ENCODE data around the gene ILKAP. TPM values are rescaled to one million over a fixed set of nuclear protein-coding genes. Genes with fewer than 3 reads are reported as not detected.

ILKAP gene
- polyA plus RNA-seq, 1 of the 3 experiments (the other 2 are of a cell fraction), result 49.2 TPM

DNA sequence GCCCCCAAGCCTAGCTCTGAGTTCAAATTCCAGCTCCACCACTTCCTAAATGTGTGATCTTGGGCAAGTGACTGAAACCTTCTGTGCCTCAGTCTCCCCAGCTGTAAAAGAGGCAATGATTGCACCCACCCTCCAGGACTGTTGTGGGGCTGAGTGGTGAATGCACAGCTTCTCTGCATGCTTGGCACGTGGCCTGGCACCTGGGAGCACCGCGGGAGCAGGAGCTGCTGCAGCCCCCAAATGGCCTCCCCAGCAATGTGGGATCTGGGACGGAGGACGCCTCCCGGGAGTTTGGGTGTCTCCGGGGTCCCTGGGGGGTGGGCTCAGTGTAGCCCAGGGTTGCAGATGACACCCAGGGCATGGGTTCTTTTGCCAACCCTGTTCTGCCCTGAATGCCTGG, 63.5 kb downstream of the ILKAP start (continued):
- TF ChIP-seq, protein P1, sequence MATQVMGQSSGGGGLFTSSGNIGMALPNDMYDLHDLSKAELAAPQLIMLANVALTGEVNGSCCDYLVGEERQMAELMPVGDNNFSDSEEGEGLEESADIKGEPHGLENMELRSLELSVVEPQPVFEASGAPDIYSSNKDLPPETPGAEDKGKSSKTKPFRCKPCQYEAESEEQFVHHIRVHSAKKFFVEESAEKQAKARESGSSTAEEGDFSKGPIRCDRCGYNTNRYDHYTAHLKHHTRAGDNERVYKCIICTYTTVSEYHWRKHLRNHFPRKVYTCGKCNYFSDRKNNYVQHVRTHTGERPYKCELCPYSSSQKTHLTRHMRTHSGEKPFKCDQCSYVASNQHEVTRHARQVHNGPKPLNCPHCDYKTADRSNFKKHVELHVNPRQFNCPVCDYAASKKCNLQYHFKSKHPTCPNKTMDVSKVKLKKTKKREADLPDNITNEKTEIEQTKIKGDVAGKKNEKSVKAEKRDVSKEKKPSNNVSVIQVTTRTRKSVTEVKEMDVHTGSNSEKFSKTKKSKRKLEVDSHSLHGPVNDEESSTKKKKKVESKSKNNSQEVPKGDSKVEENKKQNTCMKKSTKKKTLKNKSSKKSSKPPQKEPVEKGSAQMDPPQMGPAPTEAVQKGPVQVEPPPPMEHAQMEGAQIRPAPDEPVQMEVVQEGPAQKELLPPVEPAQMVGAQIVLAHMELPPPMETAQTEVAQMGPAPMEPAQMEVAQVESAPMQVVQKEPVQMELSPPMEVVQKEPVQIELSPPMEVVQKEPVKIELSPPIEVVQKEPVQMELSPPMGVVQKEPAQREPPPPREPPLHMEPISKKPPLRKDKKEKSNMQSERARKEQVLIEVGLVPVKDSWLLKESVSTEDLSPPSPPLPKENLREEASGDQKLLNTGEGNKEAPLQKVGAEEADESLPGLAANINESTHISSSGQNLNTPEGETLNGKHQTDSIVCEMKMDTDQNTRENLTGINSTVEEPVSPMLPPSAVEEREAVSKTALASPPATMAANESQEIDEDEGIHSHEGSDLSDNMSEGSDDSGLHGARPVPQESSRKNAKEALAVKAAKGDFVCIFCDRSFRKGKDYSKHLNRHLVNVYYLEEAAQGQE (IDR thresholded peaks at IDR 0.05; ENCODE audit: low read depth, low read length), result no peak
- TF ChIP-seq, protein P2, sequence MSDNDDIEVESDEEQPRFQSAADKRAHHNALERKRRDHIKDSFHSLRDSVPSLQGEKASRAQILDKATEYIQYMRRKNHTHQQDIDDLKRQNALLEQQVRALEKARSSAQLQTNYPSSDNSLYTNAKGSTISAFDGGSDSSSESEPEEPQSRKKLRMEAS (IDR thresholded peaks at IDR 0.05; ENCODE audit: low read depth), result no peak
- TF ChIP-seq, protein P3, sequence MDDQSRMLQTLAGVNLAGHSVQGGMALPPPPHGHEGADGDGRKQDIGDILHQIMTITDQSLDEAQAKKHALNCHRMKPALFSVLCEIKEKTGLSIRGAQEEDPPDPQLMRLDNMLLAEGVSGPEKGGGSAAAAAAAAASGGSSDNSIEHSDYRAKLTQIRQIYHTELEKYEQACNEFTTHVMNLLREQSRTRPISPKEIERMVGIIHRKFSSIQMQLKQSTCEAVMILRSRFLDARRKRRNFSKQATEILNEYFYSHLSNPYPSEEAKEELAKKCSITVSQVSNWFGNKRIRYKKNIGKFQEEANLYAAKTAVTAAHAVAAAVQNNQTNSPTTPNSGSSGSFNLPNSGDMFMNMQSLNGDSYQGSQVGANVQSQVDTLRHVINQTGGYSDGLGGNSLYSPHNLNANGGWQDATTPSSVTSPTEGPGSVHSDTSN (IDR thresholded peaks at IDR 0.05), result no peak
- TF ChIP-seq NFIC (IDR thresholded peaks at IDR 0.05; ENCODE audit: borderline replicate concordance) (no peak), CHD2 (IDR thresholded peaks at IDR 0.05; ENCODE audit: low read length, partially characterized antibody) (no peak), YY1 (IDR thresholded peaks at IDR 0.05; ENCODE audit: low read depth) (no peak)

DNA sequence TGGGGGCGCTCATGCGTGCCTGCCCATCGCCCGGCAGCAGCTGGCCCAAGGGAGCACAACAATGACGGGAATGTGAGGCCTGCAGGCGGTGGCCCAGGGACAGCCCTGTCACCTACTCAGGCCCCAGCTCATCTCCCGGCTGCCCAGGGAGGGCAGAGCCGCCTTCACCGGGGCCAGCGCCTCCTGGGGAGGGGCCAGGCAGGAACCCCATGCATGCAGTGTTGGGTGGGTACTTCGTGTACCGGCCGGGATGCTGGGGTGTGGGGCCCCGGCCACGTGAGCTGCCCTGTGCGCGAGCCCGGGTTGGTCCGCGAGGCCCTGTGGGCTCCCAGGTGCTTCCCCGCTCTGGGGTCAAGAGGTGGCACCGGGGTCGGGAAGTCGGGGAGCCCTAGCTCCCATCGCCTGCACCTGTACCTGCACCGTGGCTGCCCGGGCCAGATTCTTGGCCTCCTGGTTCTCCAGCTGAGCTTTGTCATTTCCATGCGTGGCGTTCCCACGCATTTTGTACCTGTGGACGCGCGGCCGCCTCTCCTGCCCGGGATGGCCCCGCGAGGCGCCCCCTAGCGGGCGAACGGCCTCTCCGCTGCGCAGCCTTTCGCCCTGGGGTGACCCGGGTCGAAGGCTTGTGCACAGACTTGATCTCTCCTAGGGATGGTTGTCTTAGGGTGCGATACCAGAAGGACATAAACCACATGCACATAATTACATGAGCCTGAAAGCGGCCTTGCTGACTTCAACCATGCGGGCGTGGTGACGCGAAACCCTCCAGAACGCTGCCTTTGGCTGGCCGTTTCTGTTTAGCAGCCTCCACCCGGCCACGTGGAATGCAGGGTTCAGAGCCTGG, 64.1 kb downstream of the ILKAP start:
- H2AFZ ChIP-seq (ENCODE audit: low read depth), result no peak overlapping the region

More for the DNA sequence above, 64.1 kb downstream of the ILKAP start:
- ChIA-PET POLR2A (interaction anchor here (1.5 kb wide), 1 partner anchor 78 kb away, joined by 3 read pairs; the partner anchor contains the start of gene SCLY), CTCF (interaction anchor here (1.0 to 1.4 kb wide), 2 partner anchors 24 to 281 kb away, joined by 3 read pairs; no protein-coding TSS in a partner anchor)
- H3K4me1 ChIP-seq (ENCODE audit: control insufficient read depth in 1 of 2, insufficient read depth in 2 of 2, low read depth in 1 of 2, low read length in 1 of 2), result peaks cover 5 to 10% of the 10 kb centered on the region in 2 experiments; a peak in 3 of 4 replicates
- no peaks in the 10 kb centered on the region for H3K9me3 ChIP-seq
- H3F3A ChIP-seq (replicated peaks; ENCODE audit: insufficient read depth), result no peaks in the 10 kb centered on the region
- no peak overlapping the region for H3K4me2 ChIP-seq
- TF ChIP-seq, protein P4, sequence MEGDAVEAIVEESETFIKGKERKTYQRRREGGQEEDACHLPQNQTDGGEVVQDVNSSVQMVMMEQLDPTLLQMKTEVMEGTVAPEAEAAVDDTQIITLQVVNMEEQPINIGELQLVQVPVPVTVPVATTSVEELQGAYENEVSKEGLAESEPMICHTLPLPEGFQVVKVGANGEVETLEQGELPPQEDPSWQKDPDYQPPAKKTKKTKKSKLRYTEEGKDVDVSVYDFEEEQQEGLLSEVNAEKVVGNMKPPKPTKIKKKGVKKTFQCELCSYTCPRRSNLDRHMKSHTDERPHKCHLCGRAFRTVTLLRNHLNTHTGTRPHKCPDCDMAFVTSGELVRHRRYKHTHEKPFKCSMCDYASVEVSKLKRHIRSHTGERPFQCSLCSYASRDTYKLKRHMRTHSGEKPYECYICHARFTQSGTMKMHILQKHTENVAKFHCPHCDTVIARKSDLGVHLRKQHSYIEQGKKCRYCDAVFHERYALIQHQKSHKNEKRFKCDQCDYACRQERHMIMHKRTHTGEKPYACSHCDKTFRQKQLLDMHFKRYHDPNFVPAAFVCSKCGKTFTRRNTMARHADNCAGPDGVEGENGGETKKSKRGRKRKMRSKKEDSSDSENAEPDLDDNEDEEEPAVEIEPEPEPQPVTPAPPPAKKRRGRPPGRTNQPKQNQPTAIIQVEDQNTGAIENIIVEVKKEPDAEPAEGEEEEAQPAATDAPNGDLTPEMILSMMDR (IDR thresholded peaks at IDR 0.05), result peak; percentile 33; the same call in 1 of the 2 replicates
- TF ChIP-seq FOXM1 (IDR thresholded peaks at IDR 0.05; ENCODE audit: low read depth), result no peak
- H4K20me1 ChIP-seq (ENCODE audit: insufficient read depth), result no peaks in the 10 kb centered on the region
- no peak overlapping the region for H3K27ac ChIP-seq (ENCODE audit: low read depth in 2 of 2, low read length in 1 of 2)
- H3K4me3 ChIP-seq (ENCODE audit: low read depth in 2 of 2, low read length in 1 of 2), result no peak overlapping the region
- no peak overlapping the region for H3K9ac ChIP-seq
- H3K79me2 ChIP-seq (ENCODE audit: insufficient read depth), result no peaks in the 10 kb centered on the region
- H3K9me2 ChIP-seq, result no peaks in the 10 kb centered on the region
- H3K36me3 ChIP-seq (replicated peaks in 1 of 2; ENCODE audit: control insufficient read depth in 1 of 2, insufficient read depth in 2 of 2, low read length in 1 of 2), result no peaks in the 10 kb centered on the region
- WGBS (ENCODE audit: low lambda C conversion rate), result 90% methylated on average over 32 of the region's 56 CpGs
- no peaks in the 10 kb centered on the region for H3K27me3 ChIP-seq (ENCODE audit: insufficient read depth)
- no peak for DNase-seq

Data from SK-N-SH (cell line).